ENCODE results near the gene ITGAE.

- no peak for TF ChIP-seq GATA3 (IDR thresholded peaks at IDR 0.05; ENCODE audit: low read depth, low read length)
- no peak for TF ChIP-seq GATA2 (IDR thresholded peaks at IDR 0.05; ENCODE audit: low read depth, low read length)
These were observed 34.6 kb upstream of the ITGAE start for GRCh38 chr17:3835410-3836229.
